Body of pancreas (tissue), 4 donors: Measurements from ENCODE around the gene POSTN. TPM values are rescaled to one million over a fixed set of nuclear protein-coding genes. Genes with fewer than 3 reads are reported as not detected.
"Not testable (repeated sequence)": the region's sequence is repeated elsewhere in the genome, so short reads cannot be mapped to it uniquely, and the experiment has no call there.

Experiments
- ATAC-seq: fragments of 150-250 bp; one replicate; pipeline ENCODE4 v1.9.1; 2016
- DNase-seq, 4 donors: peaks; one replicate each; pipeline ENCODE4 v3.0.0-alpha.2; 2019
- H3K27ac ChIP-seq, 4 donors: fragments of 200-600 bp; sonication (generic); 1 replicate in 3 of 4; 2 replicates in 1 of 4; pipeline versions ENCODE4 v1.5.1 to v1.6.1; 2016 to 2019; ENCODE audit warnings: mild to moderate bottlenecking in 1 of 4, mixed read lengths in 1 of 4, moderate library complexity in 1 of 4
- H3K27me3 ChIP-seq, 2 donors: fragments of 200-600 bp; sonication (generic); one replicate each; pipeline ENCODE4 v1.6.0; 2016; ENCODE audit warnings: mild to moderate bottlenecking in 1 of 2
- H3K36me3 ChIP-seq, 2 donors: fragments of 200-600 bp; sonication (generic); replicated peaks in 1 of 2; 2 replicates each; pipeline ENCODE4 v1.5.1; 2016; ENCODE audit warnings: low read depth in 2 of 2; ENCODE audit not compliant: insufficient read depth in 1 of 2
- H3K4me1 ChIP-seq: fragments of 200-600 bp; sonication (generic); one replicate; pipeline ENCODE4 v1.6.0; 2016
- H3K4me3 ChIP-seq, 2 donors: fragments of 200-600 bp; sonication (generic); 1 replicate in 1 of 2; 2 replicates in 1 of 2; pipeline ENCODE4 v1.5.1; 2016 to 2019
- H3K9me3 ChIP-seq, 3 donors: fragments of 200-600 bp; sonication (generic); 1 replicate in 2 of 3; 2 replicates in 1 of 3; pipeline ENCODE4 v1.5.1; 2016
- CTCF ChIP-seq, 7 experiments: fragments of 450-650 bp in 4 of 7; fragments of 200-600 bp in 3 of 7; sonication (generic) in 3 of 7; IDR thresholded peaks; one replicate each; pipeline ENCODE4 v1.5.1; 2016 to 2019; ENCODE audit warnings: antibody characterized with exemption in 7 of 7
- POLR2A ChIP-seq, 3 donors: fragments of 450-650 bp; IDR thresholded peaks; one replicate each; pipeline ENCODE4 v1.6.1; 2016; ENCODE audit warnings: antibody characterized with exemption in 3 of 3, mild to moderate bottlenecking in 2 of 3
- WGBS, 2 donors: methylation state at CpG; one replicate each; pipeline ENCODE4 v1.1.5; 2017; 5-methylcytosine and 5-hydroxymethylcytosine counted together
- intact Hi-C: fragments of 100-400 bp; cut with DNase I; formaldehyde crosslinking; loops from one replicate; pipeline ENCODE4 v1.15.1; 2023
- total RNA-seq, 2 donors: library from RNA; depleted of rRNA; stranded (reverse); fragments of >200 nt; gene quantifications; one replicate each; pipeline ENCODE4 v1.1.0, GENCODE V29; 2016

POSTN gene
- total RNA-seq, 2 donors from 2014 or later, result 4.4 to 6.9 TPM

- TF ChIP-seq POLR2A (IDR thresholded peaks at IDR 0.05), result no peak
- no peak for TF ChIP-seq CTCF (IDR thresholded peaks at IDR 0.05)
- Histone ChIP-seq H3K4me1 (no peaks in the 10 kb centered on the region), H3K27me3 (no peaks in the 10 kb centered on the region), H3K36me3 (no peaks in the 10 kb centered on the region), H3K27ac (no peak overlapping the region), H3K9me3 (no peaks in the 10 kb centered on the region), H3K4me3 (no peak overlapping the region)
- DNase-seq (no peak), ATAC-seq (no peak)
- intact Hi-C loops, result no loop called here
Observed at GRCh38 chr13:37576601-37577000, 22.0 kb downstream of the POSTN start.

- Histone ChIP-seq H3K36me3 (no peaks in the 10 kb centered on the region), H3K27me3 (no peaks in the 10 kb centered on the region), H3K9me3 (no peaks in the 10 kb centered on the region), H3K4me3 (no peak overlapping the region), H3K27ac (no peak overlapping the region), H3K4me1 (no peaks in the 10 kb centered on the region)
- intact Hi-C loops, result no loop called here
- TF ChIP-seq POLR2A (IDR thresholded peaks at IDR 0.05), result no peak
- no peak for TF ChIP-seq CTCF (IDR thresholded peaks at IDR 0.05)
- DNase-seq, result no peak
- WGBS, 2 donors, result 42 to 65% methylated on average over 1 of the region's 1 CpG
- no peak for ATAC-seq
Observed at GRCh38 chr13:37565425-37565824, 33.1 kb downstream of the POSTN start.

GRCh38 chr13:37561031-37561430, 37.5 kb downstream of the POSTN start:
- no peak overlapping the region for H3K27ac ChIP-seq
- ATAC-seq (no peak), DNase-seq (no peak)
- H3K27me3 ChIP-seq, result no peaks in the 10 kb centered on the region
- WGBS, 2 donors, result 61 to 73% methylated on average over 2 of the region's 2 CpGs
- no peaks in the 10 kb centered on the region for H3K36me3 ChIP-seq
- intact Hi-C loops, result no loop called here
- no peaks in the 10 kb centered on the region for H3K4me1 ChIP-seq
- no peak for TF ChIP-seq POLR2A (IDR thresholded peaks at IDR 0.05)
- no peak for TF ChIP-seq CTCF (IDR thresholded peaks at IDR 0.05)
- peaks cover 0 to 5% (median 0%) of the 10 kb centered on the region in 3 donors for H3K9me3 ChIP-seq
- no peak overlapping the region for H3K4me3 ChIP-seq

GRCh38 chr13:37560526-37560925, 38.0 kb downstream of the POSTN start:
- Histone ChIP-seq H3K9me3 (peaks cover 0 to 5% (median 0%) of the 10 kb centered on the region in 3 donors), H3K36me3 (no peaks in the 10 kb centered on the region), H3K27me3 (no peaks in the 10 kb centered on the region), H3K4me1 (no peaks in the 10 kb centered on the region), H3K4me3 (no peak overlapping the region), H3K27ac (no peak overlapping the region)
- ATAC-seq, result no peak
- WGBS, 2 donors, result 48 to 73% methylated on average over 3 of the region's 3 CpGs
- no peak for DNase-seq
- TF ChIP-seq CTCF (IDR thresholded peaks at IDR 0.05) (no peak), POLR2A (IDR thresholded peaks at IDR 0.05) (no peak)
- intact Hi-C loops, result no loop called here

- DNase-seq, H3K4me3 ChIP-seq, intact Hi-C loops, H3K27ac ChIP-seq, ATAC-seq, H3K4me1 ChIP-seq, H3K36me3 ChIP-seq, H3K9me3 ChIP-seq, H3K27me3 ChIP-seq: not testable (repeated sequence)
- 70 to 85% methylated on average over 5 of the region's 5 CpGs for WGBS, 2 donors
Observed at GRCh38 chr13:37558766-37559165, 39.8 kb downstream of the POSTN start.
